GM12892 (cell line): ENCODE data around the gene ANKRD45.

Source experiments
- POLR2A ChIP-seq: IDR thresholded peaks from 2 replicates; pipeline ENCODE4 v1.6.1; 2011; ENCODE audit warnings: low read depth, low read length, control low read depth
- POLR2AphosphoS5 ChIP-seq: IDR thresholded peaks from 2 replicates; pipeline ENCODE4 v1.6.1; 2011; ENCODE audit warnings: low read depth, low read length, control low read depth

DNA sequence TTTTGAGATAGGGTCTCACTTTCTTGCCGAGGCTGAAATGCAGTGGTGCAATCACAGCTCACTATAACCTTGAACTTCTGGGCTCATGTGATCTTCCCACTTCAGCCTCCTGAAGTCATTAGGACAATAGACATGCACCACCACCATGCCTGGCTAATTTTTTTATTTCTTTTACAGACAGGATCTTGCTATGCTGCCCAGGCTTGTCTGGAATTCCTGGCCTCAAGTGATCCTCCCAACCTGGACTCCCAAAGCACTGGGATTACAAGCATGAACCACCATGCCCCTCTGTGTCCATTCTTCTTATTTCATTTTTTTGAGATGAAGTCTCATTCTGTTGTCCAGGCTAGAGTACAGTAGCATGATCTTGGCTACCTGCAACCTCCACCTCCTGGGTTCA lies 33.1 kb upstream of the ANKRD45 start:
- no peak for TF ChIP-seq POLR2AphosphoS5
- no peak for TF ChIP-seq POLR2A
